GM19467 (cell line): ENCODE measurements around the gene ADTRP.

Source experiments
- ATAC-seq: cut with Tn5 transposase; IDR thresholded peaks from one replicate; pipeline ENCODE4 v1.9.1; 2021; ENCODE audit warnings: mild to moderate bottlenecking, moderate library complexity; ENCODE audit not compliant: unreplicated experiment

The ADTRP gene

GRCh38 chr6:11665604-11666326 is 112.8 kb downstream of the ADTRP start:
- no peak for ATAC-seq
